ENCODE data around the gene FTO. TPM values are rescaled to one million over a fixed set of nuclear protein-coding genes. Genes with fewer than 3 reads are reported as not detected.

FTO gene
- total and polyA plus RNA-seq, 9 donors = 45.0 to 71.1 (median 55.6) TPM

DNA sequence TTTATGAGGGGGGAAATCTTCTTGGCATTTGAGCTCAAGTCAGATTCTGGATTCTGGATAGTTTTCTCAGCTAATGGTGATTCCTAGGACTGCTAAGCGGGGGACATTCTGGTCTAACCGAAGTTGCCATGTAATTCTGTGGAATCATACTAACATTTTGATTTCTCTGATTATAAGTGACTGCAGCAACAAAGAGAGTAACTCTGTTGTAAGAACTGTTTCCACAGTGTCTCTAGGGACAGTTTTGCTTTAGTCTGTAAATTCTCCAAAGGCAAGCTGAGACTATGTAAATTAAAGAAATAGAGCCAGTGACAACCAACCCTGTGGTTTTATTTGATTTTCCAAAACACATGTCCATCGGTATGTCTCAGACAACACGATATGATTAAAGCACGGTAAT is 296.4 kb downstream of the FTO start:
- Histone ChIP-seq H3K27ac (ENCODE audit: low read length) (no peak overlapping the region), H3K27me3 (ENCODE audit: control insufficient read depth, insufficient read depth, low read length) (no peaks in the 10 kb centered on the region), H3K9me3 (replicated peaks; ENCODE audit: control insufficient read depth, low read depth, low read length) (no peaks in the 10 kb centered on the region), H3K4me3 (ENCODE audit: low read length) (no peak overlapping the region), H3K4me1 (ENCODE audit: control insufficient read depth, insufficient read depth, low read length) (no peaks in the 10 kb centered on the region), H3K36me3 (ENCODE audit: control insufficient read depth, insufficient read depth, low read length) (peaks cover 5% of the 10 kb centered on the region)
- DNase-seq = no peak
- no CpG with 5 or more reads among the region's 5 CpGs for WGBS (ENCODE audit: insufficient coverage)

GRCh38 chr16:54006693-54007092 is 302.7 kb downstream of the FTO start:
- no peak overlapping the region for H3K27ac ChIP-seq (ENCODE audit: low read length)
- no peak for DNase-seq
- 90% methylated on average over 2 of the region's 4 CpGs for WGBS (ENCODE audit: insufficient coverage)

DNA sequence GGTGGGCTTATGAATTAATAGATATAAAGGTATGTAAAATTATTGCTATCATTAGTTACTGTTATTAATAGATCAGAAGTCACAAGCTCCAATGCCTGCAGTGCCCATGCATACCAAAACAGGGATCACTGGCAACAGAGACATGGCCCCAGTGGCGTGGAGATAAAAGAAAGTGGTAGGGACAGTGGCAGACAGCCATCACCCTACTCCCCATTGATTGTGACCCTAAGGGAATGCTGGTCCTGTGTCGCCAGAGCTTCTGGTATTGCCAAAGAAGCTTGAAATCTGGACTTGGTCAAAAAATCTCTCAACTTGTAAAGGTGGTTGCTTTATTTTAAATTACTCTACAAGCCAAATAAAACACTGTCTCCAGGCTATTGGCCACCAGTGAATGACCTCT is 303.5 kb downstream of the FTO start:
- H3K4me3 ChIP-seq (ENCODE audit: low read length) = no peak overlapping the region
- peaks cover 2% of the 10 kb centered on the region for H3K36me3 ChIP-seq (ENCODE audit: control insufficient read depth, insufficient read depth, low read length)
- WGBS (ENCODE audit: insufficient coverage) = no CpG with 5 or more reads among the region's 2 CpGs
- no peak for DNase-seq
- no peaks in the 10 kb centered on the region for H3K4me1 ChIP-seq (ENCODE audit: control insufficient read depth, insufficient read depth, low read length)
- H3K9me3 ChIP-seq (replicated peaks; ENCODE audit: control insufficient read depth, low read depth, low read length) = peaks cover 6% of the 10 kb centered on the region
- no peaks in the 10 kb centered on the region for H3K27me3 ChIP-seq (ENCODE audit: control insufficient read depth, insufficient read depth, low read length)
- no peak overlapping the region for H3K27ac ChIP-seq (ENCODE audit: low read length)

More at GRCh38 chr16:54006693-54007092, 302.7 kb downstream of the FTO start:
- H3K36me3 ChIP-seq (ENCODE audit: control insufficient read depth, insufficient read depth, low read length) = peaks cover 7% of the 10 kb centered on the region
- no peaks in the 10 kb centered on the region for H3K9me3 ChIP-seq (replicated peaks; ENCODE audit: control insufficient read depth, low read depth, low read length)
- no peak overlapping the region for H3K4me3 ChIP-seq (ENCODE audit: low read length)
- no peaks in the 10 kb centered on the region for H3K4me1 ChIP-seq (ENCODE audit: control insufficient read depth, insufficient read depth, low read length)
- H3K27me3 ChIP-seq (ENCODE audit: control insufficient read depth, insufficient read depth, low read length) = no peaks in the 10 kb centered on the region

DNA sequence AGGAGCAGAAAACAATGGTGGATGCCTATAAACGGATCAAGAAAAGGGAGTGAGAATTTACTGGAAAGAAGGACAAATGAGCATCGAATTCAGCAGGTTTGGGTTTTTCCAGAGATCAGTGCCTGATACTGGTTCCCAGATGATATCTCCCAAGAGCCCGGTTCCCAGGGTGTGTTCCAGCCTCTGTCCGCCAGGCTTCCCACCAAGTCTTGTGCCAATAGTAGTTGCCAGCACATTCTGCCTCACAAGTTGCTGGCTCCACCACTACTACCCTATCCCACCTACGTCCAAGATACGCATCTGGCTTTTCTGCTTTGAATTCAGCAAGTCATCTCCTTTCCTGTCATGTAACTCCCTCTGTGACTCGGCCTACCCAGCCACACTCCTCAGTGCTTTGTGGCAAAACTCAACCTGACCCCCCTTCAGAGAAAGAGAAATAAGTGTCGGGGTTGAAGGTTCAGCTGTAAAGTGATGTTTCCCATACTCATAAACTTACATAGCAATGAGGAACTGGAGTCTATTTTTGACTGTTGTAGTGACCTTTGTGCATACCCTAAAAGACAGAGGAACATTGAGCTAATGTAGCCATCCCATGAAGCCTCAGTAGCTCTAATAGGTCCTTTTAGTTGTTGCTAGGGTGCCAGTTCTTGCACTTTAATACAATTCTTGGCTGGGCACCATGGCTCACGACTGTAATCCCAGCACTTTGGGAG is 305.7 kb downstream of the FTO start:
- H3K27me3 ChIP-seq (ENCODE audit: control insufficient read depth, insufficient read depth, low read length) = no peaks in the 10 kb centered on the region
- H3K27ac ChIP-seq (ENCODE audit: low read length) = no peak overlapping the region
- H3K4me1 ChIP-seq (ENCODE audit: control insufficient read depth, insufficient read depth, low read length) = no peaks in the 10 kb centered on the region
- 89% methylated on average over 8 of the region's 9 CpGs for WGBS (ENCODE audit: insufficient coverage)
- no peak overlapping the region for H3K4me3 ChIP-seq (ENCODE audit: low read length)
- DNase-seq = no peak
- H3K9me3 ChIP-seq (replicated peaks; ENCODE audit: control insufficient read depth, low read depth, low read length) = peaks cover 11% of the 10 kb centered on the region
- peaks cover 2% of the 10 kb centered on the region for H3K36me3 ChIP-seq (ENCODE audit: control insufficient read depth, insufficient read depth, low read length)

GRCh38 chr16:54015147-54015546 is 311.2 kb downstream of the FTO start:
- Histone ChIP-seq H3K27ac (ENCODE audit: low read length) (no peak overlapping the region), H3K4me3 (ENCODE audit: low read length) (no peak overlapping the region), H3K9me3 (replicated peaks; ENCODE audit: control insufficient read depth, low read depth, low read length) (peaks cover 11% of the 10 kb centered on the region), H3K27me3 (ENCODE audit: control insufficient read depth, insufficient read depth, low read length) (no peaks in the 10 kb centered on the region), H3K4me1 (ENCODE audit: control insufficient read depth, insufficient read depth, low read length) (no peaks in the 10 kb centered on the region), H3K36me3 (ENCODE audit: control insufficient read depth, insufficient read depth, low read length) (no peaks in the 10 kb centered on the region)
- WGBS (ENCODE audit: insufficient coverage) = no CpG with 5 or more reads among the region's 2 CpGs
- no peak for DNase-seq

DNA sequence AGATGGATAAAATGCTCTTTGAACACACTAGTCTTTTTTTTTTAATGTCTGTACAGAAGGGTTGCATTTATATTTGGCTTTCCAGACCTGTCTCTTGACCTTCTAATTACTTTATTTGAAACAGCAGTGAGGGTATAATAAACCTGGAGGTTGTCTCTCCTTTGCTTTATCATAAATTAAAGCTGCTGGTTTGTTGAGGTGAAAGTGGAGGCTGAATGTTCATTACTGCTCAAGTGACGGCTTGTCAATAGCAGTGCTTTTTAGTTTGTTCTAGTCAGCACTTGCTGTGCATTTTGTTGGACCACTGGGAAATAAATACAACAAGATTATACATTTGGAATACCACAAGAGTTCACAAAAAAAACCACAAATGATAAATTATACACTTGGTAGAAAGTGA is 318.4 kb downstream of the FTO start:
- DNase-seq = no peak
- no peaks in the 10 kb centered on the region for H3K9me3 ChIP-seq (replicated peaks; ENCODE audit: control insufficient read depth, low read depth, low read length)
- H3K27ac ChIP-seq (ENCODE audit: low read length) = no peak overlapping the region
- no peaks in the 10 kb centered on the region for H3K4me1 ChIP-seq (ENCODE audit: control insufficient read depth, insufficient read depth, low read length)
- no peaks in the 10 kb centered on the region for H3K27me3 ChIP-seq (ENCODE audit: control insufficient read depth, insufficient read depth, low read length)
- H3K36me3 ChIP-seq (ENCODE audit: control insufficient read depth, insufficient read depth, low read length) = no peaks in the 10 kb centered on the region
- H3K4me3 ChIP-seq (ENCODE audit: low read length) = no peak overlapping the region
- WGBS (ENCODE audit: insufficient coverage) = no CpG with 5 or more reads among the region's 1 CpG

DNA sequence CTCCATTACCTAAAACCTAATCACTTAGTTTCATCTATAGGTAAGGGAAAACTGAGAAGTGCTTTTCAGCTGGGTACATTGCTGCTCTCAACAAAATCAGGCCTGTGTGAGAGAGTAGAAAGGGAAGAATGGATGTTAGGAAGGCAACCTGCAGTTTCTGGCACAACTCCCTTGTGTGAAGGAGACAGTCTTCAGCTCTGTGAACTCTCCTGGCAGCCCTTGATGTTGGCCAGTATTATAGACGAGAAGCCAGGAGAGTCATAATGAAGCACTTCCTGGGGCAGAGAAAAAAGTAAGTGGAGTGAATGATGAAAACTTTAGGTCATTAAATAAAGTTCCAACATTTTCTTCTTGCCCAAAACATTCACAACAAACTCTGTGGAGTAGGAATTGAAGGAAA is 322.5 kb downstream of the FTO start:
- Histone ChIP-seq H3K9me3 (replicated peaks; ENCODE audit: control insufficient read depth, low read depth, low read length) (peaks cover 5% of the 10 kb centered on the region), H3K4me1 (ENCODE audit: control insufficient read depth, insufficient read depth, low read length) (no peaks in the 10 kb centered on the region), H3K4me3 (ENCODE audit: low read length) (no peak overlapping the region), H3K27ac (ENCODE audit: low read length) (no peak overlapping the region), H3K27me3 (ENCODE audit: control insufficient read depth, insufficient read depth, low read length) (no peaks in the 10 kb centered on the region), H3K36me3 (ENCODE audit: control insufficient read depth, insufficient read depth, low read length) (no peaks in the 10 kb centered on the region)
- no peak for DNase-seq
- no CpG with 5 or more reads among the region's 1 CpG for WGBS (ENCODE audit: insufficient coverage)

- peaks cover 5% of the 10 kb centered on the region for H3K9me3 ChIP-seq (replicated peaks; ENCODE audit: control insufficient read depth, low read depth, low read length)
- no CpG with 5 or more reads among the region's 4 CpGs for WGBS (ENCODE audit: insufficient coverage)
- H3K4me1 ChIP-seq (ENCODE audit: control insufficient read depth, insufficient read depth, low read length) = no peaks in the 10 kb centered on the region
- no peak overlapping the region for H3K27ac ChIP-seq (ENCODE audit: low read length)
- no peaks in the 10 kb centered on the region for H3K27me3 ChIP-seq (ENCODE audit: control insufficient read depth, insufficient read depth, low read length)
- no peak overlapping the region for H3K4me3 ChIP-seq (ENCODE audit: low read length)
- DNase-seq = no peak
- no peaks in the 10 kb centered on the region for H3K36me3 ChIP-seq (ENCODE audit: control insufficient read depth, insufficient read depth, low read length)
Observed at GRCh38 chr16:54027062-54027461, 323.1 kb downstream of the FTO start.

- Histone ChIP-seq H3K27me3 (ENCODE audit: control insufficient read depth, insufficient read depth, low read length) (no peaks in the 10 kb centered on the region), H3K27ac (ENCODE audit: low read length) (no peak overlapping the region), H3K9me3 (replicated peaks; ENCODE audit: control insufficient read depth, low read depth, low read length) (peaks cover 5% of the 10 kb centered on the region), H3K4me3 (ENCODE audit: low read length) (no peak overlapping the region), H3K4me1 (ENCODE audit: control insufficient read depth, insufficient read depth, low read length) (no peaks in the 10 kb centered on the region), H3K36me3 (ENCODE audit: control insufficient read depth, insufficient read depth, low read length) (no peaks in the 10 kb centered on the region)
- WGBS (ENCODE audit: insufficient coverage) = no CpG with 5 or more reads among the region's 1 CpG
- DNase-seq = no peak
Observed at GRCh38 chr16:54027558-54027957, 323.6 kb downstream of the FTO start.

GRCh38 chr16:54027995-54028394 is 324.0 kb downstream of the FTO start:
- H3K36me3 ChIP-seq (ENCODE audit: control insufficient read depth, insufficient read depth, low read length) = no peaks in the 10 kb centered on the region
- no peak overlapping the region for H3K27ac ChIP-seq (ENCODE audit: low read length)
- peaks cover 5% of the 10 kb centered on the region for H3K9me3 ChIP-seq (replicated peaks; ENCODE audit: control insufficient read depth, low read depth, low read length)
- 80% methylated on average over 1 of the region's 3 CpGs for WGBS (ENCODE audit: insufficient coverage)
- no peaks in the 10 kb centered on the region for H3K4me1 ChIP-seq (ENCODE audit: control insufficient read depth, insufficient read depth, low read length)
- H3K4me3 ChIP-seq (ENCODE audit: low read length) = no peak overlapping the region
- no peaks in the 10 kb centered on the region for H3K27me3 ChIP-seq (ENCODE audit: control insufficient read depth, insufficient read depth, low read length)
- no peak for DNase-seq

DNA sequence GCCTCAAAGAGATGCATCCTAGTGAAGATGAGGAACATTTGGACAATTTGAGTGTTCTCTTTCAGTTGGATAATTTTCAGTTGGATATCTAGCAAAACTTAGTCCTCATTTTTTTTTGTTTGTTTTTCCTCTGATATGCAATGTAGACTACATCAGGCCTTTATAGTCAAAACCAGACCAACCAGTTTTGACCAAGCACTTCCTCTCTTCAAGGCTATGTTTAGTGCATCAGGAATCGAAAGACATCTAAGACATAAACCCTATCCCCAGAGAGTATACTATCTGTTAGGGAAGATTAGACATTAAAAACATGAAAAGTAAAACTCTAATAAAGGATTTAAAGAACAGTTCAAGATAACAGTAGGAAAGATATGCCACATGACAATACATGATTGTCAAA is 326.5 kb downstream of the FTO start:
- no peaks in the 10 kb centered on the region for H3K4me1 ChIP-seq (ENCODE audit: control insufficient read depth, insufficient read depth, low read length)
- H3K4me3 ChIP-seq (ENCODE audit: low read length) = no peak overlapping the region
- H3K9me3 ChIP-seq (replicated peaks; ENCODE audit: control insufficient read depth, low read depth, low read length) = peaks cover 5% of the 10 kb centered on the region
- WGBS (ENCODE audit: insufficient coverage) = no CpG with 5 or more reads among the region's 1 CpG
- DNase-seq = no peak
- no peak overlapping the region for H3K27ac ChIP-seq (ENCODE audit: low read length)
- no peaks in the 10 kb centered on the region for H3K36me3 ChIP-seq (ENCODE audit: control insufficient read depth, insufficient read depth, low read length)
- no peaks in the 10 kb centered on the region for H3K27me3 ChIP-seq (ENCODE audit: control insufficient read depth, insufficient read depth, low read length)

Data from muscle of leg (tissue), 11 donors.